ENCODE results near the gene GPC5. TPM values are rescaled to one million over a fixed set of nuclear protein-coding genes. Genes with fewer than 3 reads are reported as not detected.
"Not testable (repeated sequence)": the region's sequence is repeated elsewhere in the genome, so short reads cannot be mapped to it uniquely, and the experiment has no call there.

The GPC5 gene
- total and polyA plus RNA-seq, 9 donors: 0.10 to 1.5 (median 0.38) TPM

DNA sequence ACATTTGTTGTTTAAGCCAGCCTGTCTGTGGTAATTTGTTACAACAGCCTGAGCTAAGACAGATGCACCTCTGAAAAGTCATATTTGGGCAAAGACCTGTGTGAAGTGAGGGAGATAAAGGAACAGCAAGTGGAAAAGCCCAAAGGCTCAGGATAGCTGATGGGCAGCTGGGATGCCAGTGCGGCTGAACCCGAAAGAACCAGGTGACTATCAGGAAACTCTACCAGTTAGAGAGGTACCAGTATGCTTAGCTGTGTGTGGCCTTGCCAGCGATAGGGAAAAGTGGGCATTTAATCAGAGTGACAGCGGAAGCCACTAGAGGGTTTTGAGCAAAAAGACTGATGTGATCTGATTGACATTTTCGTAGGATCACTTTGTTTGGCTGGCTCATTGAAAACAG lies 1063.4 kb downstream of the GPC5 start:
- H3K27ac ChIP-seq: no peak overlapping the region
- intact Hi-C loops (cut with DNase I): no loop called here
- H3K4me3 ChIP-seq: no peak overlapping the region
- peaks cover 2% of the 10 kb centered on the region for H3K4me1 ChIP-seq (ENCODE audit: insufficient read depth)
- no peaks in the 10 kb centered on the region for H3K27me3 ChIP-seq
- no peaks in the 10 kb centered on the region for H3K9me3 ChIP-seq
- no peak for DNase-seq
- TF ChIP-seq POLR2A (IDR thresholded peaks at IDR 0.05) (no peak), EP300 (IDR thresholded peaks at IDR 0.05) (no peak)
- TF ChIP-seq, protein P1, sequence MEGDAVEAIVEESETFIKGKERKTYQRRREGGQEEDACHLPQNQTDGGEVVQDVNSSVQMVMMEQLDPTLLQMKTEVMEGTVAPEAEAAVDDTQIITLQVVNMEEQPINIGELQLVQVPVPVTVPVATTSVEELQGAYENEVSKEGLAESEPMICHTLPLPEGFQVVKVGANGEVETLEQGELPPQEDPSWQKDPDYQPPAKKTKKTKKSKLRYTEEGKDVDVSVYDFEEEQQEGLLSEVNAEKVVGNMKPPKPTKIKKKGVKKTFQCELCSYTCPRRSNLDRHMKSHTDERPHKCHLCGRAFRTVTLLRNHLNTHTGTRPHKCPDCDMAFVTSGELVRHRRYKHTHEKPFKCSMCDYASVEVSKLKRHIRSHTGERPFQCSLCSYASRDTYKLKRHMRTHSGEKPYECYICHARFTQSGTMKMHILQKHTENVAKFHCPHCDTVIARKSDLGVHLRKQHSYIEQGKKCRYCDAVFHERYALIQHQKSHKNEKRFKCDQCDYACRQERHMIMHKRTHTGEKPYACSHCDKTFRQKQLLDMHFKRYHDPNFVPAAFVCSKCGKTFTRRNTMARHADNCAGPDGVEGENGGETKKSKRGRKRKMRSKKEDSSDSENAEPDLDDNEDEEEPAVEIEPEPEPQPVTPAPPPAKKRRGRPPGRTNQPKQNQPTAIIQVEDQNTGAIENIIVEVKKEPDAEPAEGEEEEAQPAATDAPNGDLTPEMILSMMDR (IDR thresholded peaks at IDR 0.05): no peak
- WGBS, 3 donors: 86 to 96% (median 93%) methylated on average over 5 of the region's 5 CpGs
- H3K36me3 ChIP-seq: no peaks in the 10 kb centered on the region

DNA sequence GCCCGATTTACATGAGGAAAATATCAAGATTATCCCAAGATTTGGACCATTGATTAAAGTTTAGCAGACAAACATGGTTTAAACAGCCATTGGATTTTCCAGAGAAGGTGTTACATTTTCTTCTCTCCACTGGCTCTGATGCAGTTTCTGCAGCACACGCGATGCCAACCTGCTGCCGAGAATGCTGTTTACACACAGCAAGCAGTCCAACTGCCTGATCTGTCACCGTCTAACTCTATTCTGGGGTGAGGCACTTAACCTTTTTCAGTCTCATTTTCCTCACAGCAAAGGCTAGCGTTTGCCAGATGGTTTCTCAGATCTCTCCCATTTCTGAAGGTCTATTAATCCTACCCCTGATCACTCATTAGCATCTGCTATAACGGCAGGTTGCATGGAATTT lies 1064.7 kb downstream of the GPC5 start:
- no peak overlapping the region for H3K4me3 ChIP-seq
- no peaks in the 10 kb centered on the region for H3K36me3 ChIP-seq
- intact Hi-C loops (cut with DNase I): no loop called here
- no peaks in the 10 kb centered on the region for H3K9me3 ChIP-seq
- 38 to 49% (median 41%) methylated on average over 7 of the region's 7 CpGs for WGBS, 3 donors
- no peak overlapping the region for H3K27ac ChIP-seq
- TF ChIP-seq, protein P1 (IDR thresholded peaks at IDR 0.05): no peak
- TF ChIP-seq EP300 (IDR thresholded peaks at IDR 0.05) (no peak), POLR2A (IDR thresholded peaks at IDR 0.05) (no peak)
- H3K4me1 ChIP-seq (ENCODE audit: insufficient read depth): peaks cover 2% of the 10 kb centered on the region
- no peak for DNase-seq
- no peaks in the 10 kb centered on the region for H3K27me3 ChIP-seq

DNA sequence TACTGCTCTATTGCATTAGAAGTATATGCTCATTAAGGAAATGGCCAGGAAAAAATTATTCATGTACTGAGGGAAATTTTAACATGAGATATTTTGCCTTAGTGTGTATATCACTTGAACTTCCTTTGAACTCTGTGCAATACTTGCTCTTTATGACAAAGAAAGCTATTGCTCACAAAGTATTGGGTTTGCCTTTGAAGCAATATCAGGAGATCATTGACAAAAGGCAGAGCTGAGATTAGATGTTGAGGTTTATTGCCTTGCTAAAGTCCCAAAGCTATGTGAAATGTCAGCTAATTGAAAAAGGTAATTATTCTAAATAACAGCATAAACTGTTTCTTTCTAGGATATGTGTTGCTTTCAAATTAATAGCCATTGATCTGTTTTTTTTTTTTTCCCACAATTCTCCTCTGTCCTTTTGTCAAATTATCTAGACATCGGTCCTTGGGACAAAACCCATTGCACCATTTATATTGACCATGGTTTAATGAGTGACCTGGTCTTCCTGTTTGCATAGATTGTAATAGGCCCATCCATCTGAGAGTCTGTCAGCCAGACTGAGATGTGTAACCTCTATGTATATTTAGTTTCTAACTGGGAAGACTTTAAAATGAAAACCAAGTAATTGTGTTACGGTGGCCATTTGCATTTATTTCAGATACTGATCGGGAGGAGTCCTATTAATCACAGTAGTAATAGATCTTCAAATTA lies 1075.5 kb downstream of the GPC5 start:
- Histone ChIP-seq H3K27me3 (no peaks in the 10 kb centered on the region), H3K4me3 (no peak overlapping the region), H3K9me3 (no peaks in the 10 kb centered on the region), H3K27ac (no peak overlapping the region), H3K4me1 (ENCODE audit: insufficient read depth) (no peaks in the 10 kb centered on the region), H3K36me3 (no peaks in the 10 kb centered on the region)
- TF ChIP-seq, protein P1 (IDR thresholded peaks at IDR 0.05): no peak
- TF ChIP-seq EP300 (IDR thresholded peaks at IDR 0.05): no peak
- TF ChIP-seq POLR2A (IDR thresholded peaks at IDR 0.05): no peak
- no peak for DNase-seq
- intact Hi-C loops (cut with DNase I): no loop called here
- 88 to 93% (median 90%) methylated on average over 3 of the region's 3 CpGs for WGBS, 3 donors

DNA sequence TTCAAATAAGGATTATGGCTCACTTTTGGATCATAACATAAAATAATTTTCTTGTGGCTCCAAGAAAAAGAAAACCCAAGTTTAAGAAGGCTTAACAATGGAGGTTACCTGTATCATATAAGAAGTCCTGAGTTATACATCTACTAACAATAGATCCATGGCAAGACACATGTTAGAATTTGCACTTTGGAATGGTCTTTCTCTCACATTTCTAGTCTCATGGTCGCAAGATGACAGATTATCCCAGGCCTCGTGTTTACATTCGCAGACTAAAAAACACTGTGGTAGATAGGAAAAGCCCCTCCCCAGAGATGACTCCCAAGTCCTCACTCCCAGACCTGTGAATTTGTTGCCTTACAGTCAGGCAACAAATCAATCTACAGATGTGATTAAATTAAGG lies 1082.0 kb downstream of the GPC5 start:
- 72 to 91% (median 86%) methylated on average over 3 of the region's 3 CpGs for WGBS, 3 donors
- intact Hi-C loops (cut with DNase I): loop anchor here in 1 of 4 donors (5.0 kb wide), 1 partner anchor 1448 kb away; no protein-coding TSS in a partner anchor
- DNase-seq: no peak

DNA sequence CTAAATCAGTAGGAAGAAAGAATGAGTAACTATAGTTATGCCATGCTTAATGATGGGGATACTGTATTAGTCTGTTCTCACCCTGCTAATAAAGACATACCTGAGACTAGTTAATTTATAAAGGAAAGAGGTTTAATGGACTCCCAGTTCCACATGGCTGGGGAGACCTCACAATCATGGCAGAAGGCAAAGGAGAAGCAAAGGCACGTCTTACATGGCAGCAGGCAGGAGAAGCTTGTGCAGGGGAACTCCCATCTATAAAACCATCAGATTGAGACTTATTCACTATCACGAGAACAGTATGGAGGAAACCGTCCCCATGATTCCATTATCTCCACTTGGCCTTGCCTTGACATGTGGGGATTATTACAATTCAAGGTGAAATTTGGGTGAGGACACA lies 1084.4 kb downstream of the GPC5 start:
- 92 to 97% (median 96%) methylated on average over 3 of the region's 3 CpGs for WGBS, 3 donors
- not testable (repeated sequence) for H3K9me3 ChIP-seq; H3K27me3 ChIP-seq; H3K4me1 ChIP-seq (ENCODE audit: insufficient read depth); H3K27ac ChIP-seq; DNase-seq; H3K4me3 ChIP-seq; H3K36me3 ChIP-seq
- intact Hi-C loops (cut with DNase I): loop anchor here in 1 of 4 donors (5.0 kb wide), 1 partner anchor 1450 kb away; no protein-coding TSS in a partner anchor

More for the DNA sequence above, 1082.0 kb downstream of the GPC5 start:
- TF ChIP-seq EP300 (IDR thresholded peaks at IDR 0.05) (no peak), POLR2A (IDR thresholded peaks at IDR 0.05) (no peak)
- TF ChIP-seq, protein P1 (IDR thresholded peaks at IDR 0.05): no peak
- Histone ChIP-seq H3K4me1 (ENCODE audit: insufficient read depth) (no peaks in the 10 kb centered on the region), H3K4me3 (no peak overlapping the region), H3K36me3 (no peaks in the 10 kb centered on the region), H3K9me3 (no peaks in the 10 kb centered on the region), H3K27ac (no peak overlapping the region), H3K27me3 (no peaks in the 10 kb centered on the region)

All from ovary (tissue), 9 donors.